Measurements from ENCODE around the gene SNORC. TPM values are rescaled to one million over a fixed set of nuclear protein-coding genes. Genes with fewer than 3 reads are reported as not detected.
A peak's percentile ranks its signal among the peaks of the same experiment; 100 is the strongest.

SNORC gene
- total RNA-seq, 1 donor from 2014 or later, result 5.6 TPM

DNA sequence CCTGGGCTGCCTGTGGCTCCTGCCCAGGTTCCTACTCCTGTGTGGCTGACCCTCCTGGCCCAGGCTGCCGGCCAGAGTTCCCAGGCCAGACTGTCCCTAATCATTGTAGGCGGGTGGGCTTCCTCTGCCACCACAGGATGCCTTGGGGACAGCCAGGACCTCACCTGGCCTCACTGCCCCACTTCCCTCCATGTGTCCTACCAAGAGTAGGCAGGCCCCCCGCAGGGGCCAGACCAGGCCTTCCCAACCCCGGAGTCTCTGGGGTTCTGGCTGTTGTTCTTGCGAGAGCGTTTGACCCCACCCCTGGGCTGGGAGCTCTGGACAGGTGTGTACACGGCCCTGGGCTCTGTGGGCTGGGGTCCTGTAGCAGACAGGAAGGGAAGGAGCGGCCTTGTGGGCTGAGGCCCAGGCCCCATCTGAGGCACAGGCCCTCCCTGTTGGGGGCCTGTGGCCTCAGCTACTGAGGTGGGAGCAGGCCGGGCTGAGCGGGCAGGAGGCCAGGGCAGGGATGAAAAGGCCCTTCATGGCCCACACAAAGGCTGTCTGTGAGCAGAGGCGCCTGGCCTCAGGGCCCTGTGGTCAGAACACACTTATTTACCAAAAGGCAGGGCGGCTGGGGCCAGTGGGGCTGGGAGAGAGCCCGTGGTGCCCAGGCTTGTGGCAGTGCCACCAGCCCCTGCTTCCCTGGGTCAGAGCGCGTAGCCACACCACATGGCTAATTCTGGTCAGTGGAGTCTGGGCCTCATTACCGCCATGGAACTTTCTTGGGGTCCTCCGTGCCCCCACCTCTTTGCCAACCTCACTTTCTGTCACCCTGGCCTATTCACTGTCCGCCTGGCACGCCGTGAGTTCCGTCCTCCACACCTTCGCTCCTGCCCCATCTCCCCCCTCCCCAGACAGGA is 2.0 kb downstream of the SNORC start:
- Mint-ChIP-seq H3K36me3 (ENCODE audit: low read depth, unreplicated experiment) (peaks cover 4% of the 10 kb centered on the region), H3K4me3 (ENCODE audit: unreplicated experiment) (no peak overlapping the region), H3K4me1 (ENCODE audit: unreplicated experiment) (peaks cover 11% of the 10 kb centered on the region), H3K27ac (ENCODE audit: unreplicated experiment) (no peak overlapping the region), H3K9me3 (ENCODE audit: unreplicated experiment) (no peaks in the 10 kb centered on the region), H3K27me3 (ENCODE audit: unreplicated experiment) (peaks cover 19% of the 10 kb centered on the region)
- DNase-seq (ENCODE audit: low spot score), result no peak
- TF ChIP-seq, protein P1, sequence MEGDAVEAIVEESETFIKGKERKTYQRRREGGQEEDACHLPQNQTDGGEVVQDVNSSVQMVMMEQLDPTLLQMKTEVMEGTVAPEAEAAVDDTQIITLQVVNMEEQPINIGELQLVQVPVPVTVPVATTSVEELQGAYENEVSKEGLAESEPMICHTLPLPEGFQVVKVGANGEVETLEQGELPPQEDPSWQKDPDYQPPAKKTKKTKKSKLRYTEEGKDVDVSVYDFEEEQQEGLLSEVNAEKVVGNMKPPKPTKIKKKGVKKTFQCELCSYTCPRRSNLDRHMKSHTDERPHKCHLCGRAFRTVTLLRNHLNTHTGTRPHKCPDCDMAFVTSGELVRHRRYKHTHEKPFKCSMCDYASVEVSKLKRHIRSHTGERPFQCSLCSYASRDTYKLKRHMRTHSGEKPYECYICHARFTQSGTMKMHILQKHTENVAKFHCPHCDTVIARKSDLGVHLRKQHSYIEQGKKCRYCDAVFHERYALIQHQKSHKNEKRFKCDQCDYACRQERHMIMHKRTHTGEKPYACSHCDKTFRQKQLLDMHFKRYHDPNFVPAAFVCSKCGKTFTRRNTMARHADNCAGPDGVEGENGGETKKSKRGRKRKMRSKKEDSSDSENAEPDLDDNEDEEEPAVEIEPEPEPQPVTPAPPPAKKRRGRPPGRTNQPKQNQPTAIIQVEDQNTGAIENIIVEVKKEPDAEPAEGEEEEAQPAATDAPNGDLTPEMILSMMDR (IDR thresholded peaks at IDR 0.05; ENCODE audit: unreplicated experiment), result no peak

DNA sequence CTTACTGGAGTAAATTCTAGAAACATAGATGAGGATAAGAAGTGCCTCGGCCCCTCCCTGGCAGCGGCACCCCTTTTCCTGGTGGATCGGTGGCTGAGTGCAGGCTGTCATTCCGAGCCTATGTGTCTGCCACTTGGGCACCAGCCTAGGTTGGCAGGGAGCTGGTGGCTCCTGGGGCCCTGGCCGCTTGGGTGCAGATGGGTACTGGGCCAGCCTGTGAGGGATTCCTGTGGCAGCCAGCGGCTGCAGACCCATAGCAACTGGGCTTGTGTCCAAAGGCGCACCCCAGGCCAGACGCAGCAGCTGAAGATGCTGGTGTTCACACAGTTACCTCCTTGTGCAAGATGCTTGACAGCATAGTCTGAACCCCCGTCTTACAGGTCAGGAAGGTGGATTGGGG is 2.8 kb downstream of the SNORC start:
- Mint-ChIP-seq H3K9me3 (ENCODE audit: unreplicated experiment) (no peaks in the 10 kb centered on the region), H3K4me1 (ENCODE audit: unreplicated experiment) (peaks cover 15% of the 10 kb centered on the region), H3K27ac (ENCODE audit: unreplicated experiment) (no peak overlapping the region), H3K36me3 (ENCODE audit: low read depth, unreplicated experiment) (peaks cover 8% of the 10 kb centered on the region), H3K4me3 (ENCODE audit: unreplicated experiment) (no peak overlapping the region), H3K27me3 (ENCODE audit: unreplicated experiment) (peaks cover 23% of the 10 kb centered on the region)
- TF ChIP-seq, protein P1 (IDR thresholded peaks at IDR 0.05; ENCODE audit: unreplicated experiment), result no peak
- DNase-seq (ENCODE audit: low spot score), result no peak

DNA sequence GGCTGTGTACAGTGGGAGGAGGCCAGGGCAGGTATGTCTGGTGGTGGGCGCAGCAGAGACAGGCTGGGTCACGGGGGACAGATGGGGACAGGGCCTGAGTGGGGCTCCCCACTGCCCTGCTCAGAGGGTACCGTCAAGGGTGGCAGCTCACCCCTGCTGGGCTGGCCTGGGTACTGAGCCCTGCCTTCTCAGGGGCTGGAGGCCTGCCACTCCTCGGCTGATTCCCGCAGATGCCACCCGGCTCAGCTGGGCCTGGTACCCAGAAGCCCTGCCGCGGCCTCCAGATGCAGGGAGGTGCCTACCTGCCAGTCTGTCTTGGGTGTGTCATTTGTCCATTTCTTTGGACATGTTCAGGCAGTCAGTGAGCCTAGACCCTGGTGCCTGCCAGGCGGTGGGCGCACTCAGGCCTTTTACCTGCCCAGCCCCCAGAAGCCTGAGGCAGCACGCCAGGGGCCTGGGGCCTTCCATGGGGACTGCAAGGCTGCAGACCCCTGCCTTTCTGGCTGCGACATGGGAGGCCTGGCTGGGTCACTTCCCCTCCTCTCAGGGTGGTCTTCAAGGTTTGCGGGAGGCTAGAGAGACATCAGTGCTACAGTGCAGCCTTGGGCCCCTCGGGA is 3.3 kb downstream of the SNORC start:
- Mint-ChIP-seq H3K4me3 (ENCODE audit: unreplicated experiment) (no peak overlapping the region), H3K27me3 (ENCODE audit: unreplicated experiment) (peaks cover 26% of the 10 kb centered on the region), H3K27ac (ENCODE audit: unreplicated experiment) (no peak overlapping the region), H3K36me3 (ENCODE audit: low read depth, unreplicated experiment) (peaks cover 8% of the 10 kb centered on the region), H3K9me3 (ENCODE audit: unreplicated experiment) (no peaks in the 10 kb centered on the region), H3K4me1 (ENCODE audit: unreplicated experiment) (peaks cover 17% of the 10 kb centered on the region)
- TF ChIP-seq, protein P1 (IDR thresholded peaks at IDR 0.05; ENCODE audit: unreplicated experiment), result no peak
- no peak for DNase-seq (ENCODE audit: low spot score)

DNA sequence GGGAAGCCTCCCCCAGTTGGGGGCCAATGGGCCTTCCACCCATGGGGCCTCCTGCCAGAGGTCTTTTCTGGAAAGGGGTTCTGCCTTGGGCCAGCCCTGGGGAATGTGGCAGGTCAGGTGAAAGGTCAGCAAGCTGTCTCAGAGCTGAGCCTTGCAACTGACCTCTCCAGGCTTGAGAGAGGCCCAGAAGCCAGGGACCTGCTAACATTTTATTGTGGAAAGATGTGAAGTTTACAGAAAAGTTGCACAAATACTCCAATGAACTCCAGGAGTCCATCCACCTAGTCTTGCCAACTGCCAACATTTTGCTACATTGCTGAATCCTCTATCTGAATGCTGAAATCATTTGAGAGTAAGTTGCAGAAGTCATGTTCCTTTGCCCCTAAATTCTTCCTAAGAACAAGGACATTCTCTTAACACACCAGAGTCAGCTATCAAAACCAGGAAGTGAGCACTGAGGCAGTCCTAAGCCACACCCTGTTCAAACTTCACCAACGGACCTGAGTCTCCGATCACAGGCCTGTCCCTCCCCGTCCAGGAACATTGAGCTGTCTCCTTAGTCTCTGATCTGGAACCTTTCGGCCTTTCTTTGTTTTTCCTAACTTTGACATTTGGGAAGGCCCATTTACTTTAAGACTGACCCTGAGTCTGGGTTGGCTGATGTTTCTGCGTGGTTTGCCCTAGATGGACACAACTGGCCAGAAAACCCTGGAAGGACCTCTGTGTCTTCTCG is 4.0 kb downstream of the SNORC start:
- Mint-ChIP-seq H3K36me3 (ENCODE audit: low read depth, unreplicated experiment) (peaks cover 8% of the 10 kb centered on the region), H3K9me3 (ENCODE audit: unreplicated experiment) (no peaks in the 10 kb centered on the region), H3K4me3 (ENCODE audit: unreplicated experiment) (peak overlapping the region; percentile 27), H3K27me3 (ENCODE audit: unreplicated experiment) (peaks cover 24% of the 10 kb centered on the region), H3K4me1 (ENCODE audit: unreplicated experiment) (peaks cover 17% of the 10 kb centered on the region), H3K27ac (ENCODE audit: unreplicated experiment) (no peak overlapping the region)
- TF ChIP-seq, protein P1 (IDR thresholded peaks at IDR 0.05; ENCODE audit: unreplicated experiment), result no peak
- no peak for DNase-seq (ENCODE audit: low spot score)
